ENCODE measurements around the gene PSMB7.

PSMB7 gene

GRCh38 chr9:124339603-124340146, 75.6 kb downstream of the PSMB7 start:
- Histone ChIP-seq H3K4me3 (ENCODE audit: low read depth in 1 of 2, low read length in 2 of 2) (no peak overlapping the region), H3K79me2 (ENCODE audit: insufficient read depth, low read length) (no peaks in the 10 kb centered on the region), H3K27me3 (ENCODE audit: insufficient read depth, low read length, poor library complexity) (no peaks in the 10 kb centered on the region), H3K36me3 (ENCODE audit: insufficient read depth, low read length) (no peaks in the 10 kb centered on the region), H2AFZ (ENCODE audit: low read depth, low read length) (no peak overlapping the region), H3K4me2 (ENCODE audit: insufficient read depth, low read length) (no peak overlapping the region), H3K4me1 (ENCODE audit: insufficient read depth, low read length) (no peaks in the 10 kb centered on the region), H3K27ac (ENCODE audit: low read length) (no peak overlapping the region), H3K9me3 (ENCODE audit: insufficient read depth, low read length, severe bottlenecking) (no peaks in the 10 kb centered on the region), H4K20me1 (ENCODE audit: insufficient read depth, low read length) (no peaks in the 10 kb centered on the region), H3K9ac (ENCODE audit: low read depth, low read length) (no peak overlapping the region)
- DNase-seq = no peak
- ATAC-seq (ENCODE audit: insufficient read depth, low read depth) = no peak
- TF ChIP-seq CTCF (IDR thresholded peaks at IDR 0.05; ENCODE audit: borderline replicate concordance, extremely low read depth, low read length, poor library complexity, severe bottlenecking) = no peak
- no peak for TF ChIP-seq EZH2 (IDR thresholded peaks at IDR 0.05; ENCODE audit: borderline replicate concordance, low read depth, low read length, severe bottlenecking)

- Histone ChIP-seq H3K27me3 (ENCODE audit: insufficient read depth, low read length, poor library complexity) (no peaks in the 10 kb centered on the region), H3K4me3 (ENCODE audit: low read depth in 1 of 2, low read length in 2 of 2) (no peak overlapping the region), H3K4me2 (ENCODE audit: insufficient read depth, low read length) (no peak overlapping the region), H3K36me3 (ENCODE audit: insufficient read depth, low read length) (no peaks in the 10 kb centered on the region), H3K27ac (ENCODE audit: low read length) (no peak overlapping the region), H3K4me1 (ENCODE audit: insufficient read depth, low read length) (no peaks in the 10 kb centered on the region), H3K9me3 (ENCODE audit: insufficient read depth, low read length, severe bottlenecking) (no peaks in the 10 kb centered on the region), H4K20me1 (ENCODE audit: insufficient read depth, low read length) (no peaks in the 10 kb centered on the region), H3K79me2 (ENCODE audit: insufficient read depth, low read length) (no peaks in the 10 kb centered on the region), H3K9ac (ENCODE audit: low read depth, low read length) (no peak overlapping the region), H2AFZ (ENCODE audit: low read depth, low read length) (no peak overlapping the region)
- no peak for ATAC-seq (ENCODE audit: insufficient read depth, low read depth)
- no peak for TF ChIP-seq CTCF (IDR thresholded peaks at IDR 0.05; ENCODE audit: borderline replicate concordance, extremely low read depth, low read length, poor library complexity, severe bottlenecking)
- no peak for DNase-seq
These were observed 77.7 kb downstream of the PSMB7 start for GRCh38 chr9:124337562-124337961.

- ATAC-seq (ENCODE audit: insufficient read depth, low read depth) (no peak), DNase-seq (no peak)
- Histone ChIP-seq H3K4me3 (ENCODE audit: low read depth in 1 of 2, low read length in 2 of 2) (no peak overlapping the region), H3K27me3 (ENCODE audit: insufficient read depth, low read length, poor library complexity) (no peaks in the 10 kb centered on the region), H3K27ac (ENCODE audit: low read length) (no peak overlapping the region), H3K4me1 (ENCODE audit: insufficient read depth, low read length) (no peaks in the 10 kb centered on the region), H3K4me2 (ENCODE audit: insufficient read depth, low read length) (no peak overlapping the region), H3K9ac (ENCODE audit: low read depth, low read length) (no peak overlapping the region), H2AFZ (ENCODE audit: low read depth, low read length) (no peak overlapping the region), H3K9me3 (ENCODE audit: insufficient read depth, low read length, severe bottlenecking) (no peaks in the 10 kb centered on the region), H3K79me2 (ENCODE audit: insufficient read depth, low read length) (no peaks in the 10 kb centered on the region), H3K36me3 (ENCODE audit: insufficient read depth, low read length) (no peaks in the 10 kb centered on the region), H4K20me1 (ENCODE audit: insufficient read depth, low read length) (0 out of 2 replicates have a peak, but pooled peaks cover 5% of the 10 kb centered on the region)
- TF ChIP-seq CTCF (IDR thresholded peaks at IDR 0.05; ENCODE audit: borderline replicate concordance, extremely low read depth, low read length, poor library complexity, severe bottlenecking) = no peak
- TF ChIP-seq EZH2 (IDR thresholded peaks at IDR 0.05; ENCODE audit: borderline replicate concordance, low read depth, low read length, severe bottlenecking) = no peak
These were observed 79.9 kb downstream of the PSMB7 start for GRCh38 chr9:124335320-124335707.
